Keratinocyte (primary cell): ENCODE measurements around the gene PWWP2B. TPM values are rescaled to one million over a fixed set of nuclear protein-coding genes. Genes with fewer than 3 reads are reported as not detected.
A peak's percentile ranks its signal among the peaks of the same experiment; 100 is the strongest.

ENCODE experiments used
- DNase-seq: peaks from one replicate; pipeline ENCODE4 v3.0.0-alpha.2; 2011; ENCODE audit warnings: low read depth, missing footprints, low spot score
- FAIRE-seq: peaks from 2 replicates; lab custom pipeline; 2011; peaks lifted over from hg19 to GRCh38; lab: Jason Lieb, UNC
- H2AFZ ChIP-seq: 2 replicates; pipeline ENCODE4 v1.6.0; 2012; ENCODE audit warnings: low read length, control low read depth, inconsistent platforms; ENCODE audit not compliant: control insufficient read depth
- H3K27ac ChIP-seq: 2 replicates; pipeline ENCODE4 v1.5.1; 2011; ENCODE audit warnings: low read length; ENCODE audit not compliant: control insufficient read depth, insufficient read depth
- H3K27me3 ChIP-seq: 3 replicates; pipeline ENCODE4 v1.6.0; 2011; ENCODE audit warnings: low read length; ENCODE audit not compliant: control insufficient read depth, insufficient read depth; ENCODE audit errors: extremely low read depth
- H3K36me3 ChIP-seq, 2 experiments: 2 replicates in 1 of 2; 3 replicates in 1 of 2; pipeline ENCODE4 v1.5.1; 2011; ENCODE audit warnings: low read length in 2 of 2, mild to moderate bottlenecking in 1 of 2; ENCODE audit not compliant: control insufficient read depth in 2 of 2, insufficient read depth in 2 of 2; ENCODE audit errors: extremely low read depth in 1 of 2
- H3K4me1 ChIP-seq: 3 replicates; pipeline ENCODE4 v1.5.1; 2011; ENCODE audit warnings: low read length; ENCODE audit not compliant: control insufficient read depth, insufficient read depth; ENCODE audit errors: extremely low read depth
- H3K4me2 ChIP-seq: 3 replicates; pipeline ENCODE4 v1.6.0; 2011; ENCODE audit warnings: low read depth, low read length; ENCODE audit not compliant: control insufficient read depth, insufficient read depth; ENCODE audit errors: extremely low read depth
- H3K4me3 ChIP-seq, 3 experiments: fragments of 200-600 bp in 1 of 3; sonication (generic) in 1 of 3; 2 replicates in 2 of 3; 3 replicates in 1 of 3; pipeline ENCODE4 v1.5.1; 2011 to 2016; ENCODE audit warnings: low read length in 3 of 3, mild to moderate bottlenecking in 3 of 3, control low read depth in 2 of 3, inconsistent platforms in 1 of 3, low read depth in 1 of 3, mixed read lengths in 1 of 3, mixed run types in 1 of 3, moderate library complexity in 1 of 3; ENCODE audit not compliant: control insufficient read depth in 2 of 3, insufficient read depth in 2 of 3; ENCODE audit errors: extremely low read depth in 1 of 3
- H3K79me2 ChIP-seq: 2 replicates; pipeline ENCODE4 v1.6.0; 2012; ENCODE audit warnings: low read length; ENCODE audit not compliant: control insufficient read depth, insufficient read depth
- H3K9ac ChIP-seq: 3 replicates; pipeline ENCODE4 v1.6.0; 2011; ENCODE audit warnings: low read length; ENCODE audit not compliant: control insufficient read depth, insufficient read depth; ENCODE audit errors: extremely low read depth
- H3K9me1 ChIP-seq: 3 replicates; pipeline ENCODE4 v1.6.0; 2011; ENCODE audit warnings: low read length; ENCODE audit not compliant: control insufficient read depth, insufficient read depth; ENCODE audit errors: extremely low read depth
- H3K9me3 ChIP-seq: 2 replicates; pipeline ENCODE4 v1.5.1; 2012; ENCODE audit warnings: low read depth, low read length; ENCODE audit not compliant: control insufficient read depth
- H4K20me1 ChIP-seq: 3 replicates; pipeline ENCODE4 v1.6.0; 2011; ENCODE audit warnings: low read length; ENCODE audit not compliant: control insufficient read depth, insufficient read depth; ENCODE audit errors: extremely low read depth
- CTCF ChIP-seq, 3 experiments: IDR thresholded peaks in 1 of 3; conservative IDR thresholded peaks in 1 of 3; optimal IDR thresholded peaks in 1 of 3; 2 replicates in 2 of 3; 3 replicates in 1 of 3; pipeline versions ENCODE3 to v1.5.1; 2011; ENCODE audit warnings: low read length in 3 of 3, mild to moderate bottlenecking in 3 of 3, moderate library complexity in 2 of 3, control low read depth in 1 of 3, inconsistent platforms in 1 of 3; ENCODE audit not compliant: insufficient read depth in 2 of 3; ENCODE audit errors: extremely low read depth in 1 of 3
- EZH2 ChIP-seq: IDR thresholded peaks from one replicate; pipeline ENCODE4 v1.6.1; 2012; ENCODE audit warnings: inconsistent platforms, mild to moderate bottlenecking, low read length, moderate library complexity
- dilution Hi-C: fragments of 300-500 bp; cut with MboI; formaldehyde crosslinking; loops from one replicate; pipeline ENCODE4 v1.7.0; 2020; ENCODE audit warnings: low sequenced_read_pairs; ENCODE audit not compliant: extremely low pct_ligation_motif_present
- polyA plus RNA-seq, 5 experiments: library from polyadenylated mRNA; depleted of rRNA in 3 of 5; stranded (reverse) in 3 of 5; stranded (forward) in 1 of 5; unstranded in 1 of 5; fragments of >200 nt; gene quantifications; 1 replicate in 1 of 5; 2 replicates in 3 of 5; 3 replicates in 1 of 5; pipeline versions ENCODE4 v1.2.1 to v1.2.3, GENCODE V29; 2011 to 2012; ENCODE audit warnings: missing spikeins in 2 of 5, low read depth in 1 of 5, low replicate concordance in 1 of 5

The PWWP2B gene
- polyA plus RNA-seq, 1 donor (not counting 4 experiments of a cell fraction or from before 2014, with no cell fraction given): 3.1 TPM

DNA sequence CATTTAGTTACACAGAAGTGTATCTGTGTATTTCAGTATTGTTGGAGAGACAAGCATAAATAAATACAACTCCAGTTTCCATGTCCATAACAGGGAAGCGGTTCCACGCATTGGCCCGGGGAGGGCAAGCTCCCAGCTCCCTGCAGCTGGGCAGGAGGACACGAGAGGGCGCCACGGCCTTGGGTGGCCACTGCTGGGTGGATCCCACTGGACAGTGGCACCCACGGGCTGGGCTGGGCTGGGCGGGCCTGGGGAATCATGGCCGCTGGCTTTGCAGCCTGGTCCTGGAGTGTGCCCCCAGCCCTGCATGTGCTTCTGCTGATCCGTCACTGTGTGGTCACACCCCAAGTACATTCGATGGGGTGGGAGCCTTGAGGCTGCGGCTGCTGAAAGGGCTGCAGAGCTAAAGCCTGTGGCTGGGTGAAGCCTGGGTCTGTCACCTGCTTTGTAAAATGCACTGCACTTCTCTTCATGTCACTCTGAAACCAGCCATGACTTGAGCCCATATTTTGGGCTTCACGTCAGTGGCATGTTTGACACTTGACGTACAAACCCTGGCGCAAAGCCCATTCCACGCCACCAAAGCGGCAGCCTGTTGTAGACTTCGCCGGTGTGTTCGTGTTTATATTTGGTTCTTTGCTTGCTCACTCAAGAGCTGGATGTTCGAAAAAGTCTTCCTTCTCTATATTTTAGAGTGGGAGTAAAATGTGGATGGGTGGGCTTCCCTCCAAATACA, 37.5 kb upstream of the PWWP2B start:
- FAIRE-seq: no peak
- TF ChIP-seq CTCF (optimal IDR thresholded peaks at IDR 0.05 in 1 of 3, IDR thresholded peaks at IDR 0.05 in 1 of 3, conservative IDR thresholded peaks at IDR 0.05 in 1 of 3; ENCODE audit: extremely low read depth in 1 of 3, insufficient read depth in 2 of 3, low read length in 3 of 3): no peak
- no peak for TF ChIP-seq EZH2

GRCh38 chr10:132360766-132361447, 36.1 kb upstream of the PWWP2B start:
- Histone ChIP-seq H3K4me1 (no peaks in the 10 kb centered on the region), H3K9me1 (no peaks in the 10 kb centered on the region), H3K36me3 (no peaks in the 10 kb centered on the region), H3K4me3 (no peak overlapping the region), H4K20me1 (no peaks in the 10 kb centered on the region), H3K79me2 (no peaks in the 10 kb centered on the region), H3K9ac (no peak overlapping the region), H3K27ac (no peak overlapping the region), H2AFZ (no peak overlapping the region), H3K27me3 (no peaks in the 10 kb centered on the region), H3K9me3 (peaks cover 2% of the 10 kb centered on the region), H3K4me2 (no peak overlapping the region)
- DNase-seq (no peak), FAIRE-seq (no peak)
- dilution Hi-C loops: no loop called here
- TF ChIP-seq CTCF (optimal IDR thresholded peaks at IDR 0.05 in 1 of 3, IDR thresholded peaks at IDR 0.05 in 1 of 3, conservative IDR thresholded peaks at IDR 0.05 in 1 of 3; ENCODE audit: extremely low read depth in 1 of 3, insufficient read depth in 2 of 3, low read length in 3 of 3) (peak; percentile 42 to 77 (median 50)), EZH2 (no peak)

More for the DNA sequence above, 37.5 kb upstream of the PWWP2B start:
- Histone ChIP-seq H4K20me1 (no peaks in the 10 kb centered on the region), H3K4me3 (no peak overlapping the region), H3K27me3 (no peaks in the 10 kb centered on the region), H3K9me1 (no peaks in the 10 kb centered on the region), H3K9ac (no peak overlapping the region), H3K79me2 (no peaks in the 10 kb centered on the region), H3K4me1 (no peaks in the 10 kb centered on the region), H3K27ac (no peak overlapping the region), H3K36me3 (no peaks in the 10 kb centered on the region), H3K9me3 (peaks cover 2% of the 10 kb centered on the region), H2AFZ (no peak overlapping the region), H3K4me2 (no peak overlapping the region)
- no peak for DNase-seq
- dilution Hi-C loops: no loop called here
